ENCODE results near the gene SLC9A4.

The SLC9A4 gene

GRCh38 chr2:102520801-102521200 lies 47.8 kb downstream of the SLC9A4 start:
- in situ Hi-C loops (cut with HindIII; ENCODE audit: low sequenced_read_pairs), result no loop called here
- TF ChIP-seq CTCF (IDR thresholded peaks at IDR 0.05; ENCODE audit: low read depth, low read length, missing control alignments), result no peak
- no peak for DNase-seq (ENCODE audit: low read depth)
- no peak overlapping the region for H3K4me3 ChIP-seq (ENCODE audit: low read depth, low read length)

DNA sequence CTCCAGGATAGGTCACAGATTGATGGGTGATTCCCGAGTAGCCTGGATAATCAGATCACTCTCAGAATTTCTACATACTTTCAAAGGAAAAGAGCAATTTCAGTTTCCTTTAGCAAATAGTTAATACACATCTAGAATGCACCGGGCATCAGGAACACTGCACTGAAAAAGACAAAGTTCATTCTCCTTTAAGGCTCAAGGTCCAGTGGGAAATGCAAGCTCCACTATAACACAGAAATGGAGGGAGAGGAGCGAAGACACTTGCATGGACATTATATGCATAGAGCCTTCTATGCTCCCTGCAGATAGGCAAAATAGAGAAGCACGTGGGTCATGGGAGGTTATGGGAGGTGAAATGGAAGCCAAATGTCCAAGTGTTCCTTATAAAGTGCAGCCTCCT lies 49.1 kb downstream of the SLC9A4 start:
- no peak for TF ChIP-seq CTCF (IDR thresholded peaks at IDR 0.05; ENCODE audit: low read depth, low read length, missing control alignments)
- no peak for DNase-seq (ENCODE audit: low read depth)
- in situ Hi-C loops (cut with HindIII; ENCODE audit: low sequenced_read_pairs), result no loop called here
- H3K4me3 ChIP-seq (ENCODE audit: low read depth, low read length), result no peak overlapping the region

DNA sequence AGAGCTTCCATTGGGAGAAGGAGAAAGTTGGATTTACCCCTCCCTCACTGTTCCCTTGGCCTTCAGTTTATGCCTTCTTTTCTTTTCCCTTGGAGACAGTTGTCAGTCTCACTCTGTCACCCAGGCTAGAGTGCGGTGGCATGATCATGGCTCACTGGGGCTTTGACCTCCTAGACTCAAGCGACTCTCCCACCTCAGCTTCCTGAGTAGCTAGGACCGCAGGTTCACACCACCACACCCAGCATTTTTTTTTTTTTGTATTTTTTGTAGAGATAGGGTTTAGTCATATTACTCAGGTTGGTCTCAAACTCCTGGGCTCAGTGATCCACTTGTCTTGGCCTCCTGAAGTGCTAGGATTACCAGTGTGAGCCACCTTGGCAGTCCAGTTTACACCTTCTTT lies 49.9 kb downstream of the SLC9A4 start:
- in situ Hi-C loops (cut with HindIII; ENCODE audit: low sequenced_read_pairs), result no loop called here
- no peak for TF ChIP-seq CTCF (IDR thresholded peaks at IDR 0.05; ENCODE audit: low read depth, low read length, missing control alignments)
- no peak overlapping the region for H3K4me3 ChIP-seq (ENCODE audit: low read depth, low read length)
- DNase-seq (ENCODE audit: low read depth), result no peak

GRCh38 chr2:102523651-102524050 lies 50.6 kb downstream of the SLC9A4 start:
- H3K4me3 ChIP-seq (ENCODE audit: low read depth, low read length), result no peak overlapping the region
- DNase-seq (ENCODE audit: low read depth), result no peak
- TF ChIP-seq CTCF (IDR thresholded peaks at IDR 0.05; ENCODE audit: low read depth, low read length, missing control alignments), result no peak
- in situ Hi-C loops (cut with HindIII; ENCODE audit: low sequenced_read_pairs), result no loop called here

- DNase-seq (ENCODE audit: low read depth), result no peak
- in situ Hi-C loops (cut with HindIII; ENCODE audit: low sequenced_read_pairs), result no loop called here
- TF ChIP-seq CTCF (IDR thresholded peaks at IDR 0.05; ENCODE audit: low read depth, low read length, missing control alignments), result no peak
- no peak overlapping the region for H3K4me3 ChIP-seq (ENCODE audit: low read depth, low read length)
Observed at GRCh38 chr2:102527086-102527485, 54.1 kb downstream of the SLC9A4 start.

DNA sequence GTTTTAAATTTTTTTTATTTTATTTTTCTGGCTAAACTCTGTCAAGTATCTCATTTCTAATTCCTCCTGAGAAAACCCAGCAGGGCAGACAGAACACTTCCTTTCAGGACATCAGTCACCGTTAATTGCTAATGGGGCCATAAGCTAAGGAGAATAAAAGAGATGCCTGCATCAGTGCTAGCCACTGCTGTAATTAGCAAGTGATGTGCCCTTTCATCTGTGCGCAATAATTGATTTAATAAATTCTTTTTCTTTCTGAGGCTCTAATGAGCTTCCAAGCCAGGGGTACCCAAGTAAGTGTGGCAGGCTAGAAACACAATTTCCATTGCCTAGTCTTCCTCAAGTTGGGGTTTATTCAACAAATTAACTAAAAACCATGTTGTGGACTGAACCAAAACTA lies 65.5 kb downstream of the SLC9A4 start:
- in situ Hi-C loops (cut with HindIII; ENCODE audit: low sequenced_read_pairs), result no loop called here
- DNase-seq (ENCODE audit: low read depth), result no peak
- no peak for TF ChIP-seq CTCF (IDR thresholded peaks at IDR 0.05; ENCODE audit: low read depth, low read length, missing control alignments)
- no peak overlapping the region for H3K4me3 ChIP-seq (ENCODE audit: low read depth, low read length)

DNA sequence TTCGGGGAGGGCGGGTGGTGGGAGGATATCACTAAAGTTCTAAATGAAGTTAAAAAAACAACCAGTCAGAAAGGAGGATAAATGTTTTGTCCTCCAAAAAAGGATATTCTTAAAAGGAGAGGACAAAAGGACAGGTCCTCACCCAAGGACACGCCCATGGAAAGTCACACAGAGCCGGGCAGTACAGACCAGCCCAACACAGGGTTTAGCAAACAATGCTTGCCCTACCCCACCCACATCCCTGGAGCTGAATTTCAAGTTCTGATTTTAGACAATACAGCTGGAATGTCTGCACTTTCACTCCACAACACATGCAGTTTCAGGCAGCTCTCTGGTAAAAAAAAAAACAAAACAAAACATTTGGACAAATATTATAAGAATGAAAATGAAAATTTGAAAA lies 67.9 kb downstream of the SLC9A4 start:
- in situ Hi-C loops (cut with HindIII; ENCODE audit: low sequenced_read_pairs), result no loop called here
- TF ChIP-seq CTCF (IDR thresholded peaks at IDR 0.05; ENCODE audit: low read depth, low read length, missing control alignments), result no peak
- no peak overlapping the region for H3K4me3 ChIP-seq (ENCODE audit: low read depth, low read length)
- DNase-seq (ENCODE audit: low read depth), result no peak

Measured in astrocyte of the cerebellum (primary cell).